CD4-positive, CD25-positive, alpha-beta regulatory T cell (primary cell): ENCODE results near the gene OLA1. TPM values are rescaled to one million over a fixed set of nuclear protein-coding genes. Genes with fewer than 3 reads are reported as not detected.

Experiments used
- ATAC-seq, 2 donors: fragments of 150-1000 bp; cut with Tn5 transposase; one replicate each; pipeline ENCODE4 v1.10.0; 2021; ENCODE audit warnings: low read depth in 2 of 2, moderate number of reproducible peaks in 2 of 2, moderate library complexity in 1 of 2
- DNase-seq, 3 donors: peaks; one replicate each; pipeline versions ENCODE4 v3.0.0 to v3.0.0-alpha.2; 2012 to 2022; ENCODE audit warnings: mixed read lengths in 1 of 3
- H3K27ac ChIP-seq: one replicate; pipeline ENCODE4 v1.7.0; 2013; ENCODE audit warnings: mild to moderate bottlenecking, low read length; ENCODE audit not compliant: insufficient read depth, poor library complexity, severe bottlenecking
- H3K27me3 ChIP-seq: one replicate; pipeline ENCODE4 v1.7.0; 2013; ENCODE audit warnings: low read length; ENCODE audit not compliant: control insufficient read depth, insufficient read depth
- H3K36me3 ChIP-seq: one replicate; pipeline ENCODE4 v1.7.0; 2013; ENCODE audit warnings: mild to moderate bottlenecking, low read length, moderate library complexity; ENCODE audit not compliant: control insufficient read depth, insufficient read depth
- H3K4me1 ChIP-seq: 2 replicates; pipeline ENCODE4 v1.7.0; 2013; ENCODE audit warnings: mild to moderate bottlenecking, low read length; ENCODE audit not compliant: insufficient read depth, control insufficient read depth, poor library complexity, severe bottlenecking
- H3K4me3 ChIP-seq: one replicate; pipeline ENCODE4 v1.7.0; 2013; ENCODE audit warnings: low read depth, mild to moderate bottlenecking, low read length, moderate library complexity
- H3K9me3 ChIP-seq, 2 experiments: 1 replicate in 1 of 2; 2 replicates in 1 of 2; pipeline ENCODE4 v1.7.0; 2013; ENCODE audit warnings: low read length in 2 of 2, mild to moderate bottlenecking in 1 of 2, moderate library complexity in 1 of 2; ENCODE audit not compliant: control insufficient read depth in 2 of 2
- H3K27ac Mint-ChIP-seq, 3 donors: one replicate each; pipeline ENCODE4 v1.8.0; 2020 to 2022; ENCODE audit warnings: mild to moderate bottlenecking in 3 of 3, mixed read lengths in 3 of 3, moderate library complexity in 2 of 3
- H3K27me3 Mint-ChIP-seq: one replicate; pipeline ENCODE4 v1.8.0; 2022; ENCODE audit warnings: mild to moderate bottlenecking, mixed read lengths
- H3K36me3 Mint-ChIP-seq: one replicate; pipeline ENCODE4 v1.8.0; 2020; ENCODE audit warnings: mixed read lengths
- H3K4me1 Mint-ChIP-seq, 4 donors: one replicate each; pipeline ENCODE4 v1.8.0; 2020 to 2022; ENCODE audit warnings: mixed read lengths in 4 of 4, mild to moderate bottlenecking in 1 of 4
- H3K4me3 Mint-ChIP-seq, 4 donors: one replicate each; pipeline ENCODE4 v1.8.0; 2020 to 2022; ENCODE audit warnings: mild to moderate bottlenecking in 4 of 4, mixed read lengths in 4 of 4, moderate library complexity in 3 of 4
- H3K9me3 Mint-ChIP-seq, 7 donors: one replicate each; pipeline ENCODE4 v1.8.0; 2020 to 2022; ENCODE audit warnings: mixed read lengths in 7 of 7, mild to moderate bottlenecking in 3 of 7, moderate library complexity in 2 of 7
- polyA plus RNA-seq, 4 donors: library from polyadenylated mRNA; unstranded; fragments of 300-500 nt; fragmentation: Illumina TruSeq; gene quantifications; one replicate each; pipeline ENCODE4 v1.2.3, GENCODE V29; 2021
- total RNA-seq: library from RNA; stranded (reverse); gene quantifications from one replicate; pipeline ENCODE4 v1.2.3, GENCODE V29; 2022

The OLA1 gene
- total and polyA plus RNA-seq, 5 donors from 2014 or later, result 36.9 to 77.4 (median 59.9) TPM

GRCh38 chr2:174074831-174075230 is 173.5 kb downstream of the OLA1 start:
- H3K9me3 ChIP-seq, result no peaks in the 10 kb centered on the region
- ATAC-seq (no peak), DNase-seq (no peak)
- H3K27ac Mint-ChIP-seq, result no peak overlapping the region
- peaks cover 8% of the 10 kb centered on the region for H3K36me3 Mint-ChIP-seq
- no peak overlapping the region for H3K27ac ChIP-seq
- no peaks in the 10 kb centered on the region for H3K27me3 Mint-ChIP-seq
- no peaks in the 10 kb centered on the region for H3K36me3 ChIP-seq
- no peaks in the 10 kb centered on the region for H3K9me3 Mint-ChIP-seq
- H3K4me1 ChIP-seq, result no peaks in the 10 kb centered on the region
- H3K27me3 ChIP-seq, result no peaks in the 10 kb centered on the region
- no peak overlapping the region for H3K4me3 ChIP-seq
- H3K4me1 Mint-ChIP-seq, result peaks cover 0 to 1% (median 0%) of the 10 kb centered on the region in 4 donors
- H3K4me3 Mint-ChIP-seq, result no peak overlapping the region

- H3K9me3 Mint-ChIP-seq, result no peaks in the 10 kb centered on the region
- H3K4me3 Mint-ChIP-seq, result no peak overlapping the region
These were observed 175.5 kb downstream of the OLA1 start for GRCh38 chr2:174072857-174073256.

GRCh38 chr2:174072069-174072468 is 176.3 kb downstream of the OLA1 start:
- Mint-ChIP-seq H3K9me3 (peaks cover 0 to 2% (median 0%) of the 10 kb centered on the region in 7 donors), H3K27ac (no peak overlapping the region), H3K4me3 (no peak overlapping the region), H3K4me1 (peaks cover 0 to 6% (median under 1%) of the 10 kb centered on the region in 4 donors), H3K36me3 (peaks cover 8% of the 10 kb centered on the region), H3K27me3 (no peaks in the 10 kb centered on the region)
- ATAC-seq (no peak), DNase-seq (no peak)
- no peak overlapping the region for H3K4me3 ChIP-seq
- H3K27ac ChIP-seq, result no peak overlapping the region
- H3K36me3 ChIP-seq, result no peaks in the 10 kb centered on the region
- H3K9me3 ChIP-seq, result no peaks in the 10 kb centered on the region
- no peaks in the 10 kb centered on the region for H3K4me1 ChIP-seq
- no peaks in the 10 kb centered on the region for H3K27me3 ChIP-seq

More at GRCh38 chr2:174072857-174073256, 175.5 kb downstream of the OLA1 start:
- Mint-ChIP-seq H3K4me1 (peaks cover 0 to 1% (median under 1%) of the 10 kb centered on the region in 4 donors), H3K27ac (no peak overlapping the region), H3K27me3 (no peaks in the 10 kb centered on the region), H3K36me3 (peaks cover 8% of the 10 kb centered on the region)
- Histone ChIP-seq H3K27me3 (no peaks in the 10 kb centered on the region), H3K4me3 (no peak overlapping the region), H3K27ac (no peak overlapping the region), H3K4me1 (no peaks in the 10 kb centered on the region), H3K36me3 (no peaks in the 10 kb centered on the region), H3K9me3 (no peaks in the 10 kb centered on the region)
- DNase-seq (no peak), ATAC-seq (no peak)

GRCh38 chr2:174071321-174071720 is 177.0 kb downstream of the OLA1 start:
- no peak overlapping the region for H3K27ac ChIP-seq
- H3K27me3 ChIP-seq, result peaks cover 3% of the 10 kb centered on the region
- no peak overlapping the region for H3K4me3 Mint-ChIP-seq
- no peaks in the 10 kb centered on the region for H3K9me3 ChIP-seq
- H3K9me3 Mint-ChIP-seq, result peaks cover 0 to 4% (median 0%) of the 10 kb centered on the region in 7 donors
- no peak for ATAC-seq
- H3K27ac Mint-ChIP-seq, result no peak overlapping the region
- DNase-seq, result no peak
- peaks cover 8% of the 10 kb centered on the region for H3K36me3 Mint-ChIP-seq
- H3K4me1 Mint-ChIP-seq, result peaks cover 0 to 6% (median under 1%) of the 10 kb centered on the region in 4 donors
- H3K4me3 ChIP-seq, result no peak overlapping the region
- H3K4me1 ChIP-seq, result no peaks in the 10 kb centered on the region
- H3K36me3 ChIP-seq, result no peaks in the 10 kb centered on the region
- no peaks in the 10 kb centered on the region for H3K27me3 Mint-ChIP-seq

GRCh38 chr2:174070281-174070680 is 178.1 kb downstream of the OLA1 start:
- ATAC-seq, result no peak
- H3K4me3 Mint-ChIP-seq, result no peak overlapping the region
- no peak for DNase-seq
- H3K27ac Mint-ChIP-seq, result no peak overlapping the region
- Histone ChIP-seq H3K4me1 (no peaks in the 10 kb centered on the region), H3K27ac (no peak overlapping the region), H3K9me3 (no peaks in the 10 kb centered on the region), H3K4me3 (no peak overlapping the region), H3K27me3 (peaks cover 3% of the 10 kb centered on the region), H3K36me3 (no peaks in the 10 kb centered on the region)
- peaks cover 0 to 4% (median 0%) of the 10 kb centered on the region in 7 donors for H3K9me3 Mint-ChIP-seq
- H3K4me1 Mint-ChIP-seq, result peaks cover 0 to 6% (median under 1%) of the 10 kb centered on the region in 4 donors
- H3K36me3 Mint-ChIP-seq, result peaks cover 8% of the 10 kb centered on the region
- H3K27me3 Mint-ChIP-seq, result peaks cover 6% of the 10 kb centered on the region

GRCh38 chr2:174067815-174068214 is 180.5 kb downstream of the OLA1 start:
- H3K27ac Mint-ChIP-seq, result no peak overlapping the region
- Histone ChIP-seq H3K4me1 (no peaks in the 10 kb centered on the region), H3K9me3 (no peaks in the 10 kb centered on the region)

GRCh38 chr2:174066871-174067270 is 181.5 kb downstream of the OLA1 start:
- Histone ChIP-seq H3K27me3 (peaks cover 5% of the 10 kb centered on the region), H3K27ac (no peak overlapping the region), H3K36me3 (no peaks in the 10 kb centered on the region), H3K4me1 (no peaks in the 10 kb centered on the region), H3K4me3 (no peak overlapping the region), H3K9me3 (no peaks in the 10 kb centered on the region)
- no peak for ATAC-seq
- Mint-ChIP-seq H3K36me3 (no peaks in the 10 kb centered on the region), H3K27ac (no peak overlapping the region), H3K9me3 (peaks cover 0 to 4% (median 0%) of the 10 kb centered on the region in 7 donors), H3K4me3 (no peak overlapping the region), H3K27me3 (peaks cover 21% of the 10 kb centered on the region), H3K4me1 (peaks cover 0 to 6% (median 0%) of the 10 kb centered on the region in 4 donors)
- DNase-seq, result no peak

More at GRCh38 chr2:174067815-174068214, 180.5 kb downstream of the OLA1 start:
- H3K27me3 ChIP-seq, result peaks cover 5% of the 10 kb centered on the region
- no peaks in the 10 kb centered on the region for H3K36me3 ChIP-seq
- Mint-ChIP-seq H3K27me3 (peaks cover 17% of the 10 kb centered on the region), H3K9me3 (peaks cover 0 to 4% (median 0%) of the 10 kb centered on the region in 7 donors), H3K4me3 (no peak overlapping the region), H3K36me3 (no peaks in the 10 kb centered on the region), H3K4me1 (peaks cover 0 to 6% (median 0%) of the 10 kb centered on the region in 4 donors)
- no peak overlapping the region for H3K4me3 ChIP-seq
- no peak for ATAC-seq
- no peak for DNase-seq
- no peak overlapping the region for H3K27ac ChIP-seq

GRCh38 chr2:174063492-174064092 is 184.7 kb downstream of the OLA1 start:
- Mint-ChIP-seq H3K36me3 (no peaks in the 10 kb centered on the region), H3K4me1 (peaks cover 0 to 6% (median 0%) of the 10 kb centered on the region in 4 donors), H3K27me3 (peaks cover 34% of the 10 kb centered on the region), H3K4me3 (no peak overlapping the region), H3K9me3 (peaks cover 0 to 7% (median 4%) of the 10 kb centered on the region in 7 donors), H3K27ac (no peak overlapping the region)
- Histone ChIP-seq H3K4me1 (no peaks in the 10 kb centered on the region), H3K27me3 (peaks cover 10% of the 10 kb centered on the region), H3K36me3 (no peaks in the 10 kb centered on the region), H3K27ac (no peak overlapping the region), H3K4me3 (no peak overlapping the region), H3K9me3 (peaks cover 5 to 8% of the 10 kb centered on the region in 2 experiments)
- ATAC-seq (no peak), DNase-seq (no peak)
